Measurements from ENCODE around the gene CDK17. TPM values are rescaled to one million over a fixed set of nuclear protein-coding genes. Genes with fewer than 3 reads are reported as not detected.

The CDK17 gene
- total RNA-seq, 2 donors from 2014 or later = 34.7 to 79.5 TPM

- Histone ChIP-seq H3K9me3 (no peaks in the 10 kb centered on the region), H3K4me3 (no peak overlapping the region), H3K36me3 (no peaks in the 10 kb centered on the region), H3K27me3 (replicated peaks; ENCODE audit: insufficient read depth) (no peaks in the 10 kb centered on the region), H3K27ac (no peak overlapping the region), H3K4me1 (replicated peaks) (peaks cover 7% of the 10 kb centered on the region)
- DNase-seq (ENCODE audit: low spot score) = no peak
- TF ChIP-seq POLR2AphosphoS5 (IDR thresholded peaks at IDR 0.05) (no peak), CTCF (IDR thresholded peaks at IDR 0.05) (no peak), POLR2A (IDR thresholded peaks at IDR 0.05) (no peak)
- WGBS = 71% methylated on average over 7 of the region's 7 CpGs
- intact Hi-C loops (cut with DNase I) = no loop called here
These were observed 143.4 kb downstream of the CDK17 start for GRCh38 chr12:96256672-96257361.

- H3K4me3 ChIP-seq = no peak overlapping the region
- WGBS = 87% methylated on average over 8 of the region's 8 CpGs
- TF ChIP-seq POLR2A (IDR thresholded peaks at IDR 0.05) (no peak), POLR2AphosphoS5 (IDR thresholded peaks at IDR 0.05) (no peak), CTCF (IDR thresholded peaks at IDR 0.05) (no peak)
- no peaks in the 10 kb centered on the region for H3K27me3 ChIP-seq (replicated peaks; ENCODE audit: insufficient read depth)
- no peaks in the 10 kb centered on the region for H3K9me3 ChIP-seq
- no peak for DNase-seq (ENCODE audit: low spot score)
- peaks cover 7% of the 10 kb centered on the region for H3K4me1 ChIP-seq (replicated peaks)
- no peaks in the 10 kb centered on the region for H3K36me3 ChIP-seq
- no peak overlapping the region for H3K27ac ChIP-seq
- intact Hi-C loops (cut with DNase I) = no loop called here
These were observed 145.2 kb downstream of the CDK17 start for GRCh38 chr12:96255077-96255476.

GRCh38 chr12:96250119-96250685 lies 150.0 kb downstream of the CDK17 start:
- Histone ChIP-seq H3K36me3 (no peaks in the 10 kb centered on the region), H3K27ac (no peak overlapping the region), H3K9me3 (no peaks in the 10 kb centered on the region), H3K27me3 (replicated peaks; ENCODE audit: insufficient read depth) (no peaks in the 10 kb centered on the region), H3K4me3 (no peak overlapping the region), H3K4me1 (replicated peaks) (no peaks in the 10 kb centered on the region)
- WGBS = 93% methylated on average over 7 of the region's 7 CpGs
- intact Hi-C loops (cut with DNase I) = no loop called here
- no peak for TF ChIP-seq CTCF (IDR thresholded peaks at IDR 0.05)
- TF ChIP-seq POLR2A (IDR thresholded peaks at IDR 0.05) = no peak
- TF ChIP-seq POLR2AphosphoS5 (IDR thresholded peaks at IDR 0.05) = no peak
- no peak for DNase-seq (ENCODE audit: low spot score)

GRCh38 chr12:96249196-96250118 lies 150.8 kb downstream of the CDK17 start:
- no peak for TF ChIP-seq CTCF (IDR thresholded peaks at IDR 0.05)
- TF ChIP-seq POLR2A (IDR thresholded peaks at IDR 0.05) = no peak
- no peak for TF ChIP-seq POLR2AphosphoS5 (IDR thresholded peaks at IDR 0.05)
- WGBS = 65% methylated on average over 16 of the region's 16 CpGs
- Histone ChIP-seq H3K36me3 (no peaks in the 10 kb centered on the region), H3K4me1 (replicated peaks) (no peaks in the 10 kb centered on the region), H3K27ac (no peak overlapping the region), H3K9me3 (no peaks in the 10 kb centered on the region), H3K27me3 (replicated peaks; ENCODE audit: insufficient read depth) (no peaks in the 10 kb centered on the region), H3K4me3 (no peak overlapping the region)
- DNase-seq (ENCODE audit: low spot score) = no peak
- intact Hi-C loops (cut with DNase I) = no loop called here

Measured in prostate gland (tissue), 2 donors.